K562 (cell line): ENCODE results near the gene KRTAP10-4. TPM values are rescaled to one million over a fixed set of nuclear protein-coding genes. Genes with fewer than 3 reads are reported as not detected.

ENCODE experiments used
- BCOR ChIP-seq: fragments of 450-650 bp; IDR thresholded peaks from 2 replicates; pipeline ENCODE4 v1.6.1; 2016
- ID3 ChIP-seq, 2 experiments: fragments of 250-450 bp in 1 of 2; fragments of 450-650 bp in 1 of 2; sonication (Bioruptor Pico) in 1 of 2; IDR thresholded peaks; 2 replicates each; pipeline versions ENCODE4 v1.6.1 to v1.8.0; 2016 to 2021; ENCODE audit warnings: mild to moderate bottlenecking in 2 of 2, moderate library complexity in 2 of 2, missing compliant biosample characterization in 1 of 2, missing genetic modification characterization in 1 of 2
- ILK ChIP-seq: fragments of 450-650 bp; IDR thresholded peaks from 2 replicates; pipeline ENCODE4 v1.6.1; 2016; ENCODE audit warnings: missing genetic modification characterization, low read depth, mild to moderate bottlenecking, missing compliant biosample characterization, moderate library complexity, borderline replicate concordance
- KLF13 ChIP-seq: fragments of 450-650 bp; IDR thresholded peaks from 2 replicates; pipeline ENCODE4 v1.6.1; 2016; ENCODE audit warnings: missing genetic modification characterization, low read depth, mild to moderate bottlenecking, missing compliant biosample characterization, moderate library complexity, borderline replicate concordance
- MAFG ChIP-seq: fragments of 450-650 bp; conservative IDR thresholded peaks from 2 replicates; pipeline ENCODE4 v1.6.1; 2016; ENCODE audit warnings: missing genetic modification characterization, missing compliant biosample characterization
- POLR2G ChIP-seq: fragments of 200-400 bp; formaldehyde crosslinking; IDR thresholded peaks from 2 replicates; pipeline ENCODE4 v1.6.1; 2017; ENCODE audit warnings: low read depth, mild to moderate bottlenecking, antibody characterized with exemption, low read length, moderate library complexity
- PRMT5 ChIP-seq: sonication (generic); formaldehyde crosslinking; IDR thresholded peaks from 2 replicates; pipeline ENCODE4 v1.5.0; 2020; ENCODE audit warnings: missing genetic modification reagents
- SMAD4 ChIP-seq: fragments of 250-450 bp; sonication (Bioruptor Pico); conservative IDR thresholded peaks from 2 replicates; pipeline ENCODE4 v1.8.0; 2021; ENCODE audit warnings: inconsistent platforms, mild to moderate bottlenecking, moderate library complexity
- SRSF3 ChIP-seq: fragments of 200-400 bp; formaldehyde crosslinking; IDR thresholded peaks from 2 replicates; pipeline ENCODE4 v1.6.1; 2016; ENCODE audit warnings: mild to moderate bottlenecking, low read length, moderate library complexity; ENCODE audit not compliant: insufficient read depth
- ZNF318 ChIP-seq, 2 experiments: fragments of 450-650 bp; IDR thresholded peaks; 2 replicates each; pipeline ENCODE4 v1.6.1; 2016; ENCODE audit warnings: mild to moderate bottlenecking in 2 of 2, borderline replicate concordance in 1 of 2, low read depth in 1 of 2, moderate library complexity in 1 of 2
- ZNF707 ChIP-seq: fragments of 250-450 bp; sonication (Bioruptor Pico); conservative IDR thresholded peaks from 2 replicates; pipeline ENCODE4 v1.8.0; 2022; ENCODE audit warnings: inconsistent platforms, mild to moderate bottlenecking, moderate library complexity
- polyA plus RNA-seq, 8 experiments: library from polyadenylated mRNA; depleted of rRNA in 4 of 8; stranded (reverse) in 5 of 8; unstranded in 3 of 8; fragments of >200 nt; fragmentation: Nextera tagmentation in 2 of 8; fragmentation: Illumina TruSeq in 1 of 8; extraction: Ambion mirVana in 2 of 8; extraction: Trizol in 1 of 8; gene quantifications; 2 replicates each; pipeline versions ENCODE4 v1.2.1 to v1.2.3, GENCODE V29; 2011 to 2014; ENCODE audit warnings: inconsistent platforms in 1 of 8, missing spikeins in 1 of 8
- total RNA-seq, 7 experiments: library from RNA; depleted of rRNA in 6 of 7; stranded (reverse); fragments of >200 nt in 6 of 7; fragmentation: Illumina TruSeq in 2 of 7; extraction: Trizol in 2 of 7; gene quantifications; 2 replicates each; pipeline versions ENCODE4 v1.2.1 to v1.2.3, GENCODE V29; 2011 to 2021; ENCODE audit warnings: low replicate concordance in 1 of 7
- TF ChIP-seq, protein P1 (sequence below): fragments of 450-650 bp; conservative IDR thresholded peaks from 2 replicates; pipeline ENCODE4 v1.6.1; 2016; ENCODE audit warnings: missing genetic modification characterization, low read depth, mild to moderate bottlenecking, missing compliant biosample characterization, moderate library complexity
- TF ChIP-seq, protein P2 (sequence below): fragments of 450-650 bp; IDR thresholded peaks from 2 replicates; pipeline ENCODE4 v1.6.1; 2018; ENCODE audit not compliant: partially characterized antibody

Gene KRTAP10-4
- total and polyA plus RNA-seq, 9 of the 15 experiments (the other 6 are each of a cell fraction or from before 2014, with no cell fraction given) = not detected

- TF ChIP-seq ZNF318 (IDR thresholded peaks at IDR 0.05; ENCODE audit: borderline replicate concordance in 1 of 2, low read depth in 1 of 2) = no peak
- no peak for TF ChIP-seq SRSF3
- no peak for TF ChIP-seq MAFG (tag)
- peak; percentile 49; the same call in 1 of the 2 replicates for TF ChIP-seq KLF13 (tag)
- no peak for TF ChIP-seq BCOR
- no peak for TF ChIP-seq ID3 (CRISPR knock-in tag; IDR thresholded peaks at IDR 0.05)
- TF ChIP-seq ID3 (tag; IDR thresholded peaks at IDR 0.05) = no peak; the same call in 1 of the 2 replicates
- TF ChIP-seq, protein P1, sequence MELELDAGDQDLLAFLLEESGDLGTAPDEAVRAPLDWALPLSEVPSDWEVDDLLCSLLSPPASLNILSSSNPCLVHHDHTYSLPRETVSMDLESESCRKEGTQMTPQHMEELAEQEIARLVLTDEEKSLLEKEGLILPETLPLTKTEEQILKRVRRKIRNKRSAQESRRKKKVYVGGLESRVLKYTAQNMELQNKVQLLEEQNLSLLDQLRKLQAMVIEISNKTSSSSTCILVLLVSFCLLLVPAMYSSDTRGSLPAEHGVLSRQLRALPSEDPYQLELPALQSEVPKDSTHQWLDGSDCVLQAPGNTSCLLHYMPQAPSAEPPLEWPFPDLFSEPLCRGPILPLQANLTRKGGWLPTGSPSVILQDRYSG (tag) = peak; percentile 72
- TF ChIP-seq POLR2G = no peak
- TF ChIP-seq PRMT5 (CRISPR knock-in tag) = no peak
- no peak for TF ChIP-seq ZNF707 (CRISPR knock-in tag)
- TF ChIP-seq ILK (tag) = no peak
- TF ChIP-seq, protein P2, sequence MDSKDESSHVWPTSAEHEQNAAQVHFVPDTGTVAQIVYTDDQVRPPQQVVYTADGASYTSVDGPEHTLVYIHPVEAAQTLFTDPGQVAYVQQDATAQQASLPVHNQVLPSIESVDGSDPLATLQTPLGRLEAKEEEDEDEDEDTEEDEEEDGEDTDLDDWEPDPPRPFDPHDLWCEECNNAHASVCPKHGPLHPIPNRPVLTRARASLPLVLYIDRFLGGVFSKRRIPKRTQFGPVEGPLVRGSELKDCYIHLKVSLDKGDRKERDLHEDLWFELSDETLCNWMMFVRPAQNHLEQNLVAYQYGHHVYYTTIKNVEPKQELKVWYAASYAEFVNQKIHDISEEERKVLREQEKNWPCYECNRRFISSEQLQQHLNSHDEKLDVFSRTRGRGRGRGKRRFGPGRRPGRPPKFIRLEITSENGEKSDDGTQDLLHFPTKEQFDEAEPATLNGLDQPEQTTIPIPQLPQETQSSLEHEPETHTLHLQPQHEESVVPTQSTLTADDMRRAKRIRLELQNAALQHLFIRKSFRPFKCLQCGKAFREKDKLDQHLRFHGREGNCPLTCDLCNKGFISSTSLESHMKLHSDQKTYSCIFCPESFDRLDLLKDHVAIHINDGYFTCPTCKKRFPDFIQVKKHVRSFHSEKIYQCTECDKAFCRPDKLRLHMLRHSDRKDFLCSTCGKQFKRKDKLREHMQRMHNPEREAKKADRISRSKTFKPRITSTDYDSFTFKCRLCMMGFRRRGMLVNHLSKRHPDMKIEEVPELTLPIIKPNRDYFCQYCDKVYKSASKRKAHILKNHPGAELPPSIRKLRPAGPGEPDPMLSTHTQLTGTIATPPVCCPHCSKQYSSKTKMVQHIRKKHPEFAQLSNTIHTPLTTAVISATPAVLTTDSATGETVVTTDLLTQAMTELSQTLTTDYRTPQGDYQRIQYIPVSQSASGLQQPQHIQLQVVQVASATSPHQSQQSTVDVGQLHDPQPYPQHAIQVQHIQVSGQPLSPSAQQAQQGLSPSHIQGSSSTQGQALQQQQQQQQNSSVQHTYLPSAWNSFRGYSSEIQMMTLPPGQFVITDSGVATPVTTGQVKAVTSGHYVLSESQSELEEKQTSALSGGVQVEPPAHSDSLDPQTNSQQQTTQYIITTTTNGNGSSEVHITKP = peak; percentile 24
- no peak for TF ChIP-seq SMAD4 (CRISPR knock-in tag)
Observed at GRCh38 chr21:44594406-44594916, 20.9 kb downstream of the KRTAP10-4 start (continued).
